Keratinocyte (primary cell): ENCODE data around the gene GTF3C5. TPM values are rescaled to one million over a fixed set of nuclear protein-coding genes. Genes with fewer than 3 reads are reported as not detected.
"Not testable (repeated sequence)": the region's sequence is repeated elsewhere in the genome, so short reads cannot be mapped to it uniquely, and the experiment has no call there.

Experiments used
- DNase-seq: peaks from one replicate; pipeline ENCODE4 v3.0.0-alpha.2; 2011; ENCODE audit warnings: low read depth, missing footprints, low spot score
- FAIRE-seq: peaks from 2 replicates; lab custom pipeline; 2011; peaks lifted over from hg19 to GRCh38; lab: Jason Lieb, UNC
- H2AFZ ChIP-seq: 2 replicates; pipeline ENCODE4 v1.6.0; 2012; ENCODE audit warnings: low read length, control low read depth, inconsistent platforms; ENCODE audit not compliant: control insufficient read depth
- H3K27ac ChIP-seq: 2 replicates; pipeline ENCODE4 v1.5.1; 2011; ENCODE audit warnings: low read length; ENCODE audit not compliant: control insufficient read depth, insufficient read depth
- H3K27me3 ChIP-seq: 3 replicates; pipeline ENCODE4 v1.6.0; 2011; ENCODE audit warnings: low read length; ENCODE audit not compliant: control insufficient read depth, insufficient read depth; ENCODE audit errors: extremely low read depth
- H3K36me3 ChIP-seq, 2 experiments: 2 replicates in 1 of 2; 3 replicates in 1 of 2; pipeline ENCODE4 v1.5.1; 2011; ENCODE audit warnings: low read length in 2 of 2, mild to moderate bottlenecking in 1 of 2; ENCODE audit not compliant: control insufficient read depth in 2 of 2, insufficient read depth in 2 of 2; ENCODE audit errors: extremely low read depth in 1 of 2
- H3K4me1 ChIP-seq: 3 replicates; pipeline ENCODE4 v1.5.1; 2011; ENCODE audit warnings: low read length; ENCODE audit not compliant: control insufficient read depth, insufficient read depth; ENCODE audit errors: extremely low read depth
- H3K4me2 ChIP-seq: 3 replicates; pipeline ENCODE4 v1.6.0; 2011; ENCODE audit warnings: low read depth, low read length; ENCODE audit not compliant: control insufficient read depth, insufficient read depth; ENCODE audit errors: extremely low read depth
- H3K4me3 ChIP-seq, 3 experiments: fragments of 200-600 bp in 1 of 3; sonication (generic) in 1 of 3; 2 replicates in 2 of 3; 3 replicates in 1 of 3; pipeline ENCODE4 v1.5.1; 2011 to 2016; ENCODE audit warnings: low read length in 3 of 3, mild to moderate bottlenecking in 3 of 3, control low read depth in 2 of 3, inconsistent platforms in 1 of 3, low read depth in 1 of 3, mixed read lengths in 1 of 3, mixed run types in 1 of 3, moderate library complexity in 1 of 3; ENCODE audit not compliant: control insufficient read depth in 2 of 3, insufficient read depth in 2 of 3; ENCODE audit errors: extremely low read depth in 1 of 3
- H3K79me2 ChIP-seq: 2 replicates; pipeline ENCODE4 v1.6.0; 2012; ENCODE audit warnings: low read length; ENCODE audit not compliant: control insufficient read depth, insufficient read depth
- H3K9ac ChIP-seq: 3 replicates; pipeline ENCODE4 v1.6.0; 2011; ENCODE audit warnings: low read length; ENCODE audit not compliant: control insufficient read depth, insufficient read depth; ENCODE audit errors: extremely low read depth
- H3K9me1 ChIP-seq: 3 replicates; pipeline ENCODE4 v1.6.0; 2011; ENCODE audit warnings: low read length; ENCODE audit not compliant: control insufficient read depth, insufficient read depth; ENCODE audit errors: extremely low read depth
- H3K9me3 ChIP-seq: 2 replicates; pipeline ENCODE4 v1.5.1; 2012; ENCODE audit warnings: low read depth, low read length; ENCODE audit not compliant: control insufficient read depth
- H4K20me1 ChIP-seq: 3 replicates; pipeline ENCODE4 v1.6.0; 2011; ENCODE audit warnings: low read length; ENCODE audit not compliant: control insufficient read depth, insufficient read depth; ENCODE audit errors: extremely low read depth
- CTCF ChIP-seq, 3 experiments: IDR thresholded peaks in 1 of 3; conservative IDR thresholded peaks in 1 of 3; optimal IDR thresholded peaks in 1 of 3; 2 replicates in 2 of 3; 3 replicates in 1 of 3; pipeline versions ENCODE3 to v1.5.1; 2011; ENCODE audit warnings: low read length in 3 of 3, mild to moderate bottlenecking in 3 of 3, moderate library complexity in 2 of 3, control low read depth in 1 of 3, inconsistent platforms in 1 of 3; ENCODE audit not compliant: insufficient read depth in 2 of 3; ENCODE audit errors: extremely low read depth in 1 of 3
- EZH2 ChIP-seq: IDR thresholded peaks from one replicate; pipeline ENCODE4 v1.6.1; 2012; ENCODE audit warnings: inconsistent platforms, mild to moderate bottlenecking, low read length, moderate library complexity
- dilution Hi-C: fragments of 300-500 bp; cut with MboI; formaldehyde crosslinking; loops from one replicate; pipeline ENCODE4 v1.7.0; 2020; ENCODE audit warnings: low sequenced_read_pairs; ENCODE audit not compliant: extremely low pct_ligation_motif_present
- polyA plus RNA-seq, 5 experiments: library from polyadenylated mRNA; depleted of rRNA in 3 of 5; stranded (reverse) in 3 of 5; stranded (forward) in 1 of 5; unstranded in 1 of 5; fragments of >200 nt; gene quantifications; 1 replicate in 1 of 5; 2 replicates in 3 of 5; 3 replicates in 1 of 5; pipeline versions ENCODE4 v1.2.1 to v1.2.3, GENCODE V29; 2011 to 2012; ENCODE audit warnings: missing spikeins in 2 of 5, low read depth in 1 of 5, low replicate concordance in 1 of 5

GTF3C5 gene
- polyA plus RNA-seq, 1 donor (not counting 4 experiments of a cell fraction or from before 2014, with no cell fraction given): 37.2 TPM

GRCh38 chr9:133089271-133089671 lies 58.5 kb downstream of the GTF3C5 start:
- dilution Hi-C loops: no loop called here
- no peak overlapping the region for H2AFZ ChIP-seq
- no peaks in the 10 kb centered on the region for H3K36me3 ChIP-seq
- H4K20me1 ChIP-seq: no peaks in the 10 kb centered on the region
- H3K4me1 ChIP-seq: no peaks in the 10 kb centered on the region
- H3K9me3 ChIP-seq: no peaks in the 10 kb centered on the region
- DNase-seq (no peak), FAIRE-seq (no peak)
- H3K4me2 ChIP-seq: no peak overlapping the region
- no peaks in the 10 kb centered on the region for H3K9me1 ChIP-seq
- no peak overlapping the region for H3K4me3 ChIP-seq
- no peak overlapping the region for H3K9ac ChIP-seq
- no peak for TF ChIP-seq EZH2
- TF ChIP-seq CTCF (optimal IDR thresholded peaks at IDR 0.05 in 1 of 3, IDR thresholded peaks at IDR 0.05 in 1 of 3, conservative IDR thresholded peaks at IDR 0.05 in 1 of 3; ENCODE audit: extremely low read depth in 1 of 3, insufficient read depth in 2 of 3, low read length in 3 of 3): no peak
- H3K79me2 ChIP-seq: no peaks in the 10 kb centered on the region
- no peaks in the 10 kb centered on the region for H3K27me3 ChIP-seq
- no peak overlapping the region for H3K27ac ChIP-seq

- DNase-seq: no peak
- H2AFZ ChIP-seq: no peak overlapping the region
These were observed 59.4 kb downstream of the GTF3C5 start for GRCh38 chr9:133090187-133090586.

GRCh38 chr9:133090752-133091385 lies 60.1 kb downstream of the GTF3C5 start:
- Histone ChIP-seq H3K27me3 (no peaks in the 10 kb centered on the region), H3K4me3 (no peak overlapping the region), H4K20me1 (no peaks in the 10 kb centered on the region), H3K9me1 (no peaks in the 10 kb centered on the region), H3K27ac (no peak overlapping the region), H3K79me2 (no peaks in the 10 kb centered on the region), H3K9me3 (no peaks in the 10 kb centered on the region), H2AFZ (no peak overlapping the region), H3K9ac (no peak overlapping the region), H3K4me1 (no peaks in the 10 kb centered on the region), H3K36me3 (no peaks in the 10 kb centered on the region), H3K4me2 (no peak overlapping the region)
- no peak for FAIRE-seq
- no peak for DNase-seq
- TF ChIP-seq EZH2: no peak
- no peak for TF ChIP-seq CTCF (optimal IDR thresholded peaks at IDR 0.05 in 1 of 3, IDR thresholded peaks at IDR 0.05 in 1 of 3, conservative IDR thresholded peaks at IDR 0.05 in 1 of 3; ENCODE audit: extremely low read depth in 1 of 3, insufficient read depth in 2 of 3, low read length in 3 of 3)
- dilution Hi-C loops: no loop called here

More at GRCh38 chr9:133090187-133090586, 59.4 kb downstream of the GTF3C5 start:
- dilution Hi-C loops: no loop called here
- no peak overlapping the region for H3K4me2 ChIP-seq
- no peak overlapping the region for H3K4me3 ChIP-seq
- no peaks in the 10 kb centered on the region for H3K9me1 ChIP-seq
- no peaks in the 10 kb centered on the region for H3K27me3 ChIP-seq
- no peak overlapping the region for H3K27ac ChIP-seq
- H3K4me1 ChIP-seq: no peaks in the 10 kb centered on the region
- H3K36me3 ChIP-seq: no peaks in the 10 kb centered on the region
- no peak for TF ChIP-seq EZH2
- no peaks in the 10 kb centered on the region for H3K9me3 ChIP-seq
- FAIRE-seq: no peak
- H3K9ac ChIP-seq: no peak overlapping the region
- no peaks in the 10 kb centered on the region for H3K79me2 ChIP-seq
- no peaks in the 10 kb centered on the region for H4K20me1 ChIP-seq

GRCh38 chr9:133094351-133094750 lies 63.6 kb downstream of the GTF3C5 start:
- H3K79me2 ChIP-seq, H3K4me2 ChIP-seq, dilution Hi-C loops, FAIRE-seq, H3K9me1 ChIP-seq, H3K9me3 ChIP-seq, H3K27me3 ChIP-seq, H3K4me3 ChIP-seq, H4K20me1 ChIP-seq, H3K4me1 ChIP-seq, H3K27ac ChIP-seq, H3K9ac ChIP-seq, DNase-seq, H2AFZ ChIP-seq: not testable (repeated sequence)
- peaks cover 18% of the 10 kb centered on the region in 2 experiments for H3K36me3 ChIP-seq
